GM23248 (cell line): ENCODE data around the gene KCNN4. TPM values are rescaled to one million over a fixed set of nuclear protein-coding genes. Genes with fewer than 3 reads are reported as not detected.
A peak's percentile ranks its signal among the peaks of the same experiment; 100 is the strongest.
"Not testable (repeated sequence)": the region's sequence is repeated elsewhere in the genome, so short reads cannot be mapped to it uniquely, and the experiment has no call there.

ENCODE experiments used
- DNase-seq: peaks from one replicate; pipeline ENCODE4 v3.0.0-alpha.2; 2015
- H2AFZ ChIP-seq: fragments of 200-600 bp; sonication (generic); 2 replicates; pipeline ENCODE4 v1.6.1; 2016; ENCODE audit warnings: antibody characterized with exemption
- H3F3A ChIP-seq: fragments of 200-600 bp; sonication (generic); 2 replicates; pipeline ENCODE4 v1.6.1; 2016; ENCODE audit warnings: mild to moderate bottlenecking, antibody characterized with exemption, mixed run types; ENCODE audit not compliant: insufficient read depth
- H3K27ac ChIP-seq: fragments of 200-600 bp; sonication (generic); 2 replicates; pipeline ENCODE4 v1.5.1; 2016; ENCODE audit warnings: mild to moderate bottlenecking
- H3K27me3 ChIP-seq: fragments of 200-600 bp; sonication (generic); replicated peaks from 2 replicates; pipeline ENCODE4 v1.6.1; 2016; ENCODE audit warnings: mild to moderate bottlenecking; ENCODE audit not compliant: insufficient read depth
- H3K36me3 ChIP-seq: fragments of 200-600 bp; sonication (generic); 2 replicates; pipeline ENCODE4 v1.6.1; 2016; ENCODE audit warnings: low read depth, mild to moderate bottlenecking
- H3K4me1 ChIP-seq: fragments of 200-600 bp; sonication (generic); 2 replicates; pipeline ENCODE4 v1.6.1; 2016; ENCODE audit warnings: mild to moderate bottlenecking; ENCODE audit not compliant: insufficient read depth
- H3K4me2 ChIP-seq: fragments of 200-600 bp; sonication (generic); one replicate; pipeline ENCODE4 v1.6.1; 2016; ENCODE audit warnings: mild to moderate bottlenecking; ENCODE audit not compliant: unreplicated experiment
- H3K4me3 ChIP-seq: fragments of 200-600 bp; sonication (generic); 2 replicates; pipeline ENCODE4 v1.5.1; 2016; ENCODE audit warnings: mild to moderate bottlenecking
- H3K79me2 ChIP-seq: fragments of 200-600 bp; sonication (generic); 2 replicates; pipeline ENCODE4 v1.6.1; 2016; ENCODE audit warnings: mild to moderate bottlenecking; ENCODE audit not compliant: insufficient read depth
- H3K9ac ChIP-seq: fragments of 200-600 bp; sonication (generic); 2 replicates; pipeline ENCODE4 v1.6.1; 2016; ENCODE audit warnings: mild to moderate bottlenecking
- H3K9me2 ChIP-seq: fragments of 200-600 bp; sonication (generic); 2 replicates; pipeline ENCODE4 v1.6.1; 2016; ENCODE audit warnings: mixed run types, mild to moderate bottlenecking, moderate library complexity; ENCODE audit not compliant: insufficient read depth
- H3K9me3 ChIP-seq: fragments of 200-600 bp; sonication (generic); one replicate; pipeline ENCODE4 v1.6.1; 2017; ENCODE audit warnings: low read depth
- H4K20me1 ChIP-seq: fragments of 200-600 bp; sonication (generic); 2 replicates; pipeline ENCODE4 v1.6.0; 2016; ENCODE audit not compliant: insufficient read depth
- EZH2 ChIP-seq: fragments of 200-600 bp; sonication (generic); IDR thresholded peaks from 2 replicates; pipeline ENCODE4 v1.6.1; 2018; ENCODE audit warnings: antibody characterized with exemption, mild to moderate bottlenecking; ENCODE audit not compliant: insufficient read depth, poor library complexity, severe bottlenecking
- EZH2phosphoT487 ChIP-seq: fragments of 200-600 bp; sonication (generic); IDR thresholded peaks from 2 replicates; pipeline ENCODE4 v1.6.1; 2018; ENCODE audit warnings: antibody characterized with exemption, moderate library complexity, mild to moderate bottlenecking, low read depth; ENCODE audit not compliant: insufficient read depth
- WGBS, 2 experiments: methylation state at CpG; one replicate each; pipeline ENCODE4 v1.1.6; 2015 to 2017; ENCODE audit warnings: low lambda C conversion rate in 2 of 2, low coverage in 1 of 2; ENCODE audit errors: missing lambda C conversion rate in 2 of 2; 5-methylcytosine and 5-hydroxymethylcytosine counted together
- in situ Hi-C: fragments of 300-500 bp; cut with MboI; formaldehyde crosslinking; loops from 2 replicates; pipeline ENCODE4 v1.15.0; 2020
- polyA plus RNA-seq: library from polyadenylated mRNA; unstranded; fragments of >200 nt; fragmentation: Nextera tagmentation; extraction: Ambion mirVana; gene quantifications from 2 replicates; pipeline ENCODE4 v1.2.1, GENCODE V29; 2016
- total RNA-seq: library from RNA; depleted of rRNA; stranded (reverse); fragments of >200 nt; shearing (Covaris generic); gene quantifications from 2 replicates; pipeline ENCODE4 v1.2.3, GENCODE V29; 2014

The KCNN4 gene
- total and polyA plus RNA-seq, 2 experiments from 2014 or later = 9.4 to 13.7 TPM

GRCh38 chr19:43775299-43775890 lies 5.4 kb downstream of the KCNN4 start:
- in situ Hi-C loops = no loop called here
- no peak overlapping the region for H2AFZ ChIP-seq
- H3K27ac ChIP-seq = no peak overlapping the region
- H3K4me2 ChIP-seq = no peak overlapping the region
- peaks cover 15% of the 10 kb centered on the region for H3K4me1 ChIP-seq
- TF ChIP-seq EZH2phosphoT487 (no peak), EZH2 (no peak)
- no peaks in the 10 kb centered on the region for H3K36me3 ChIP-seq
- no peaks in the 10 kb centered on the region for H3K27me3 ChIP-seq
- no peak overlapping the region for H3K9ac ChIP-seq
- H3K4me3 ChIP-seq = no peak overlapping the region
- H4K20me1 ChIP-seq = no peaks in the 10 kb centered on the region
- WGBS, 2 experiments = 93 to 97% methylated on average over 7 of the region's 7 CpGs
- H3F3A ChIP-seq = no peaks in the 10 kb centered on the region
- no peaks in the 10 kb centered on the region for H3K9me2 ChIP-seq
- DNase-seq = no peak
- no peaks in the 10 kb centered on the region; the same call in 1 of the 2 replicates for H3K79me2 ChIP-seq
- no peaks in the 10 kb centered on the region for H3K9me3 ChIP-seq

GRCh38 chr19:43774940-43775258 lies 5.9 kb downstream of the KCNN4 start:
- H3K79me2 ChIP-seq, H4K20me1 ChIP-seq, H3K27ac ChIP-seq, DNase-seq, H3K4me3 ChIP-seq, in situ Hi-C loops, H3K9ac ChIP-seq, H3K27me3 ChIP-seq, H3K9me3 ChIP-seq, H3K9me2 ChIP-seq, H3K36me3 ChIP-seq, H3F3A ChIP-seq: not testable (repeated sequence)
- H2AFZ ChIP-seq = peak overlapping the region; percentile 41; the same call in 1 of the 2 replicates
- peak overlapping the region; percentile 6 for H3K4me2 ChIP-seq
- H3K4me1 ChIP-seq = peaks cover 12% of the 10 kb centered on the region
- 84 to 85% methylated on average over 11 of the region's 11 CpGs for WGBS, 2 experiments

DNA sequence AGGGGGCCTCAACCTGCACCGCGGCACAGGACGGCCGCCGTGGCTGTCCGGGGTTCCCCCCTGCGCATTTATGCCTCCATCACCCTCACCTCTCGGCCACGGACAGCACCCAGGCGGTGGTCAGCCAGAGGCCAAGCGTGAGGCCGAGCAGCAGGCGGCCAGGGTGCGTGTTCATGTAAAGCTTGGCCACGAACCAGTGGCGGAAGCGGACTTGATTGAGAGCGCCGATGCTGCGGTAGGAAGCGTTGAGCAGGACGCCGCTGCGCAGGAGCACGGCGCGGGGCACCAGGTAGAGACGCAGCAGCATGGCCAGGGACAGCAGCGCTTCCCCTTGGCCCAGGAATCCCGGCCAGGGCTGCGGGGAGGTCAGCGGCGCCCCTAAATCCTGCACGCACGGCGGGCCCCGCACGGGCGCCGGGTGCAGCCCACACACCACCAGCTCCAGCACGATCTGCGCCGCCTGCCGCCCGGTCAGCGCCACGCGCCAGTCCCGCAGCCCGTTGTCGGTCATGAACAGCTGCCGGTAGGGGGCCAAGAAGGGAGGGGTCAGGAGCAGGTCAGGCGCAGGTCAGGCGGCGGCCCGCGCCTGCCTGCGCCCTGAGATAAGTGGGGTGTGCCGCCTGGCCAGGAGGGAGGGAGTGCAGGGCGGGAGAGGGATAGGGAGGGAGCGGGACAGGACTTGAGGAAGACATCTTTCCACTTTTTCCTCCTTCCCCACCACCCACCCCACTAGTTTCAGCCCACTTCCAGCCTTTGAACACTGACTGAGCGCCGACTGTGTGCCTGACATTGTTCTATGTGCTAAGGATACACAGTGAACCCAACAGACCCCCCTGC lies 6.5 kb downstream of the KCNN4 start:
- TF ChIP-seq EZH2 = no peak
- no peak for TF ChIP-seq EZH2phosphoT487
- Histone ChIP-seq H3K4me3 (peak overlapping the region; percentile 35; the same call in 1 of the 2 replicates), H3K79me2 (no peaks in the 10 kb centered on the region), H2AFZ (peak overlapping the region; percentile 41; the same call in 1 of the 2 replicates), H3K9me2 (no peaks in the 10 kb centered on the region), H4K20me1 (no peaks in the 10 kb centered on the region), H3K9ac (no peak overlapping the region), H3K27ac (no peak overlapping the region), H3K27me3 (no peaks in the 10 kb centered on the region), H3K36me3 (no peaks in the 10 kb centered on the region), H3K9me3 (no peaks in the 10 kb centered on the region), H3F3A (no peaks in the 10 kb centered on the region), H3K4me2 (peak overlapping the region; percentile 6), H3K4me1 (peaks cover 8% of the 10 kb centered on the region)
- peak; percentile 79 for DNase-seq
- in situ Hi-C loops = no loop called here
- WGBS, 2 experiments = 19 to 23% methylated on average over 52 to 61 of the region's 63 CpGs

- no peaks in the 10 kb centered on the region for H4K20me1 ChIP-seq
- WGBS, 2 experiments = 52 to 55% methylated on average over 5 of the region's 5 CpGs
- no peaks in the 10 kb centered on the region for H3K36me3 ChIP-seq
- H3K4me2 ChIP-seq = no peak overlapping the region
- no peak overlapping the region for H2AFZ ChIP-seq
- H3K9me2 ChIP-seq = no peaks in the 10 kb centered on the region
- no peak overlapping the region for H3K4me3 ChIP-seq
- in situ Hi-C loops = no loop called here
- no peak for DNase-seq
- peaks cover 8% of the 10 kb centered on the region for H3K4me1 ChIP-seq
- H3K9ac ChIP-seq = no peak overlapping the region
- no peaks in the 10 kb centered on the region for H3F3A ChIP-seq
- TF ChIP-seq EZH2 (no peak), EZH2phosphoT487 (no peak)
- no peaks in the 10 kb centered on the region for H3K79me2 ChIP-seq
- H3K9me3 ChIP-seq = no peaks in the 10 kb centered on the region
- H3K27ac ChIP-seq = no peak overlapping the region
- H3K27me3 ChIP-seq = no peaks in the 10 kb centered on the region
Observed at GRCh38 chr19:43773725-43774102, 7.1 kb downstream of the KCNN4 start.
